GM12878 (cell line): ENCODE measurements around the gene OPCML. TPM values are rescaled to one million over a fixed set of nuclear protein-coding genes. Genes with fewer than 3 reads are reported as not detected.

Experiments
- ATAC-seq: fragments of 200-7000 bp; cut with Tn5 transposase; 3 replicates; pipeline ENCODE4 v1.9.1; 2020; ENCODE audit warnings: mild to moderate bottlenecking, moderate library complexity
- BruUV-seq: library from RNA; stranded (reverse); fragments of 400-500 nt; replicated peaks from 2 replicates; lab custom pipeline; 2021; lab: Mats Ljungman, UMichigan
- CTCF ChIA-PET: fragments of 300-600 bp; sonication (Branson Sonifier 250); formaldehyde crosslinking; extraction: SDS; loops from one replicate; lab custom pipeline; 2021; ENCODE audit warnings: inconsistent platforms; lab: Yijun Ruan, JAX
- POLR2A ChIA-PET: fragments of 350-600 bp; formaldehyde crosslinking; extraction: SDS; loops from one replicate; lab custom pipeline; 2021; ENCODE audit warnings: inconsistent platforms; lab: Charles Lee
- RAD21 ChIA-PET: fragments of 300-600 bp; sonication (Branson Sonifier 250); formaldehyde crosslinking; loops from one replicate; lab custom pipeline; 2023; ENCODE audit warnings: antibody characterized with exemption; ENCODE audit not compliant: unreplicated experiment; lab: Charles Lee
- SMC1A ChIA-PET: fragments of 300-600 bp; sonication (Branson Sonifier 250); formaldehyde crosslinking; loops from one replicate; lab custom pipeline; 2023; ENCODE audit not compliant: unreplicated experiment, uncharacterized antibody; lab: Charles Lee
- DNase-seq: peaks from one replicate; pipeline ENCODE4 v3.0.0-alpha.2; 2011; ENCODE audit warnings: low read depth, low spot score
- FAIRE-seq: peaks from 3 replicates; lab custom pipeline; 2011; peaks lifted over from hg19 to GRCh38; lab: Jason Lieb, UNC
- H2AFZ ChIP-seq: 2 replicates; pipeline ENCODE4 v1.6.0; 2011; ENCODE audit warnings: low read depth, low read length, control low read depth; ENCODE audit not compliant: control insufficient read depth
- H3K27ac ChIP-seq: 2 replicates; pipeline ENCODE4 v1.5.1; 2011; ENCODE audit warnings: control low read depth; ENCODE audit not compliant: control insufficient read depth, insufficient read depth
- H3K27me3 ChIP-seq, 2 experiments: replicated peaks in 1 of 2; 2 replicates each; pipeline versions ENCODE4 v1.6.0 to v1.6.1; 2011; ENCODE audit warnings: low read length in 1 of 2; ENCODE audit not compliant: control insufficient read depth in 2 of 2, insufficient read depth in 2 of 2
- H3K36me3 ChIP-seq, 2 experiments: 2 replicates each; pipeline ENCODE4 v1.5.1; 2011; ENCODE audit warnings: low read length in 1 of 2; ENCODE audit not compliant: control insufficient read depth in 2 of 2, insufficient read depth in 2 of 2
- H3K4me1 ChIP-seq: 2 replicates; pipeline ENCODE4 v1.6.1; 2011; ENCODE audit warnings: mild to moderate bottlenecking, low read length, moderate library complexity, mixed read lengths; ENCODE audit not compliant: control insufficient read depth, insufficient read depth
- H3K4me2 ChIP-seq: 2 replicates; pipeline ENCODE4 v1.6.0; 2011; ENCODE audit warnings: control low read depth; ENCODE audit not compliant: control insufficient read depth, insufficient read depth
- H3K4me3 ChIP-seq: fragments of 200-600 bp; sonication (generic); 2 replicates; pipeline ENCODE4 v1.5.1; 2016
- H3K79me2 ChIP-seq: 2 replicates; pipeline ENCODE4 v1.6.0; 2011; ENCODE audit warnings: low read length; ENCODE audit not compliant: control insufficient read depth, insufficient read depth
- H3K9ac ChIP-seq: 2 replicates; pipeline ENCODE4 v1.8.0; 2011; ENCODE audit warnings: low read length, control low read depth, mixed read lengths; ENCODE audit not compliant: control insufficient read depth, insufficient read depth
- H3K9me3 ChIP-seq: replicated peaks from 3 replicates; pipeline ENCODE4 v1.5.1; 2011; ENCODE audit warnings: mild to moderate bottlenecking, low read length; ENCODE audit not compliant: control insufficient read depth, insufficient read depth
- H4K20me1 ChIP-seq: 2 replicates; pipeline ENCODE4 v1.6.0; 2011; ENCODE audit not compliant: control insufficient read depth, insufficient read depth
- E2F8 ChIP-seq: fragments of 450-650 bp; IDR thresholded peaks from 2 replicates; pipeline ENCODE4 v1.6.1; 2018; ENCODE audit warnings: mild to moderate bottlenecking, low read depth, moderate library complexity; ENCODE audit not compliant: partially characterized antibody
- ELK1 ChIP-seq: IDR thresholded peaks from 2 replicates; pipeline ENCODE4 v1.6.1; 2012; ENCODE audit warnings: low read depth, low read length, improper control_type of control experiment
- EP300 ChIP-seq, 2 experiments: fragments of 150-350 bp in 1 of 2; IDR thresholded peaks; 2 replicates each; pipeline ENCODE4 v1.6.1; 2011 to 2012; ENCODE audit warnings: low read depth in 2 of 2, low read length in 2 of 2, borderline replicate concordance in 1 of 2, improper control_type of control experiment in 1 of 2, inconsistent platforms in 1 of 2; ENCODE audit not compliant: control insufficient read depth in 1 of 2
- FOXK2 ChIP-seq: fragments of 450-650 bp; IDR thresholded peaks from 2 replicates; pipeline ENCODE4 v1.6.1; 2017; ENCODE audit warnings: mild to moderate bottlenecking, moderate library complexity
- GABPA ChIP-seq: IDR thresholded peaks from 2 replicates; pipeline ENCODE4 v1.6.1; 2014; ENCODE audit warnings: antibody characterized with exemption, low read depth, mild to moderate bottlenecking, inconsistent platforms
- IKZF2 ChIP-seq, 2 experiments: fragments of 450-650 bp; IDR thresholded peaks; 2 replicates each; pipeline ENCODE4 v1.6.1; 2017; ENCODE audit warnings: mild to moderate bottlenecking in 2 of 2, moderate library complexity in 2 of 2
- IRF5 ChIP-seq: fragments of 450-650 bp; IDR thresholded peaks from 2 replicates; pipeline ENCODE4 v1.6.1; 2017; ENCODE audit warnings: borderline replicate concordance
- KAT2A ChIP-seq: conservative IDR thresholded peaks from 2 replicates; pipeline ENCODE4 v1.6.1; 2011; ENCODE audit warnings: low read depth, low read length; ENCODE audit not compliant: control insufficient read depth
- KDM1A ChIP-seq: fragments of 200-600 bp; sonication (generic); IDR thresholded peaks from 2 replicates; pipeline ENCODE4 v1.6.1; 2016; ENCODE audit warnings: borderline replicate concordance
- NR2C1 ChIP-seq: fragments of 450-650 bp; IDR thresholded peaks from 2 replicates; pipeline ENCODE4 v1.6.1; 2017; ENCODE audit warnings: antibody characterized with exemption, mild to moderate bottlenecking, moderate library complexity
- POLR2A ChIP-seq: IDR thresholded peaks from 2 replicates; pipeline ENCODE4 v1.6.1; 2011; ENCODE audit warnings: low read depth, mild to moderate bottlenecking, low read length
- SMAD5 ChIP-seq: IDR thresholded peaks from 2 replicates; pipeline ENCODE4 v1.6.1; 2016; ENCODE audit warnings: antibody characterized with exemption, low read depth
- STAT1 ChIP-seq: fragments of 450-650 bp; conservative IDR thresholded peaks from 2 replicates; pipeline ENCODE4 v1.6.1; 2014; ENCODE audit warnings: antibody characterized with exemption, mild to moderate bottlenecking
- STAT3 ChIP-seq: IDR thresholded peaks from 2 replicates; pipeline ENCODE4 v1.6.1; 2011; ENCODE audit warnings: low read depth, low read length, improper control_type of control experiment
- TAF1 ChIP-seq: IDR thresholded peaks from 2 replicates; pipeline ENCODE4 v1.6.1; 2011; ENCODE audit warnings: mild to moderate bottlenecking, low read depth, low read length, borderline replicate concordance
- TCF12 ChIP-seq: IDR thresholded peaks from 2 replicates; pipeline ENCODE4 v1.6.1; 2011; ENCODE audit warnings: low read depth, mild to moderate bottlenecking, low read length
- TCF3 ChIP-seq: IDR thresholded peaks from 2 replicates; pipeline ENCODE4 v1.6.1; 2012; ENCODE audit warnings: low read depth, mild to moderate bottlenecking, low read length, borderline replicate concordance; ENCODE audit not compliant: insufficient read depth
- ZBTB33 ChIP-seq: fragments of 450-650 bp; IDR thresholded peaks from 2 replicates; pipeline ENCODE4 v1.6.1; 2017; ENCODE audit warnings: mild to moderate bottlenecking
- WGBS: methylation state at CpG from one replicate; pipeline ENCODE4 v1.1.6; 2016; ENCODE audit warnings: low lambda C conversion rate; ENCODE audit not compliant: insufficient replicate concordance, insufficient coverage; ENCODE audit errors: missing lambda C conversion rate; 5-methylcytosine and 5-hydroxymethylcytosine counted together
- in situ Hi-C: fragments of 300-500 bp; cut with MboI; formaldehyde crosslinking; loops from 9 replicates; pipeline ENCODE4 v1.14.3; 2018; ENCODE audit warnings: mixed read lengths
- intact Hi-C: fragments of 100-400 bp; cut with micrococcal nuclease; formaldehyde crosslinking; loops from one replicate; pipeline ENCODE4 v1.14.2; 2022; ENCODE audit not compliant: unreplicated experiment
- polyA plus RNA-seq, 11 experiments: library from polyadenylated mRNA; depleted of rRNA in 4 of 11; unstranded in 6 of 11; stranded (reverse) in 5 of 11; fragments of >200 nt; fragmentation: Nextera tagmentation in 4 of 11; fragmentation: Illumina TruSeq in 1 of 11; extraction: Ambion mirVana in 4 of 11; extraction: Trizol in 1 of 11; gene quantifications; 1 replicate in 1 of 11; 2 replicates in 10 of 11; pipeline versions ENCODE4 v1.2.1 to v1.2.3, GENCODE V29; 2011 to 2016; ENCODE audit warnings: inconsistent platforms in 2 of 11, missing spikeins in 2 of 11, low read depth in 1 of 11
- total RNA-seq, 4 experiments: library from RNA; depleted of rRNA in 3 of 4; stranded (reverse); fragments of >200 nt in 3 of 4; fragmentation: Illumina TruSeq in 1 of 4; extraction: Trizol in 1 of 4; gene quantifications; 2 replicates each; pipeline versions ENCODE4 v1.2.1 to v1.2.3, GENCODE V29; 2013 to 2021

Gene OPCML
- total and polyA plus RNA-seq, 10 of the 15 experiments (the other 5 are each of a cell fraction or from before 2014, with no cell fraction given): 0.84 TPM; not detected in 9

- ATAC-seq (no peak), FAIRE-seq (no peak), DNase-seq (no peak)
- H3K4me2 ChIP-seq: no peak overlapping the region
- CTCF ChIA-PET: no interaction called here
- no peaks in the 10 kb centered on the region for H3K9me3 ChIP-seq
- H3K27ac ChIP-seq: no peak overlapping the region
- H4K20me1 ChIP-seq: no peaks in the 10 kb centered on the region
- TF ChIP-seq KDM1A (no peak), IRF5 (no peak), ELK1 (no peak), E2F8 (no peak), ZBTB33 (no peak), SMAD5 (no peak), TAF1 (no peak), POLR2A (no peak), IKZF2 (IDR thresholded peaks at IDR 0.05) (no peak), TCF3 (no peak), EP300 (IDR thresholded peaks at IDR 0.05; ENCODE audit: borderline replicate concordance in 1 of 2, control insufficient read depth in 1 of 2, low read depth in 2 of 2, low read length in 2 of 2) (no peak), FOXK2 (no peak), KAT2A (no peak), NR2C1 (no peak), STAT3 (no peak), GABPA (no peak), TCF12 (no peak), STAT1 (no peak)
- no peak overlapping the region for H2AFZ ChIP-seq
- 24% methylated on average over 8 of the region's 8 CpGs for WGBS
- intact Hi-C loops: no loop called here
- H3K27me3 ChIP-seq: no peaks in the 10 kb centered on the region
- H3K9ac ChIP-seq: no peak overlapping the region
- no TSS peak for BruUV-seq
- SMC1A ChIA-PET: interaction anchor here (2.3 kb wide), 1 partner anchor 17 kb away, joined by 4 read pairs; no protein-coding TSS in a partner anchor
- no peaks in the 10 kb centered on the region for H3K79me2 ChIP-seq
- in situ Hi-C loops: no loop called here
- no peaks in the 10 kb centered on the region for H3K36me3 ChIP-seq
- POLR2A ChIA-PET: no interaction called here
- RAD21 ChIA-PET: no interaction called here
- H3K4me3 ChIP-seq: no peak overlapping the region
- no peaks in the 10 kb centered on the region for H3K4me1 ChIP-seq
Observed at GRCh38 chr11:133212201-133212600, 320.1 kb downstream of the OPCML start.
